GM12874 (cell line): Measurements from ENCODE around the gene LRRIQ4.

ENCODE experiments used
- TF ChIP-seq, protein P1 (sequence below): IDR thresholded peaks from 2 replicates; pipeline ENCODE4 v1.5.1; 2011; ENCODE audit warnings: low read depth, mild to moderate bottlenecking, control low read depth, low read length, moderate library complexity; ENCODE audit not compliant: insufficient read depth

The LRRIQ4 gene

DNA sequence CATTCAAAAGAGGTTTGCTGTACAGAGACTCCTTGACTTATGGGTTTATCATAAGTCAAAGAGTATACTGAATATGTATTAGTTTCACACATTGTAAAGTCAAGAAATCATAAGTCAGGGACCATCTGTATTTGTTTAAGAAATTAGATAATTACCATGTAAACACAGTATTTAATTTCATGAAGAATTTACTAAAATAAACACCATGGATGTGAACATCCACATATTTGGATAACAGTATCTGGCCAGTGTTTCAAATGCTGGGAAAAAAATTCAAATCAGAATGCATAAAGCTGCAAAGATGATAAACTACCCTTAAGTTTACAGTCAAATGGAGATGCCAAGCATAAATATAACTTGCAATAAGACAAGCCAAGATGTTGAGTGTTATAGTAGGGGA lies 22.5 kb upstream of the LRRIQ4 start:
- TF ChIP-seq, protein P1, sequence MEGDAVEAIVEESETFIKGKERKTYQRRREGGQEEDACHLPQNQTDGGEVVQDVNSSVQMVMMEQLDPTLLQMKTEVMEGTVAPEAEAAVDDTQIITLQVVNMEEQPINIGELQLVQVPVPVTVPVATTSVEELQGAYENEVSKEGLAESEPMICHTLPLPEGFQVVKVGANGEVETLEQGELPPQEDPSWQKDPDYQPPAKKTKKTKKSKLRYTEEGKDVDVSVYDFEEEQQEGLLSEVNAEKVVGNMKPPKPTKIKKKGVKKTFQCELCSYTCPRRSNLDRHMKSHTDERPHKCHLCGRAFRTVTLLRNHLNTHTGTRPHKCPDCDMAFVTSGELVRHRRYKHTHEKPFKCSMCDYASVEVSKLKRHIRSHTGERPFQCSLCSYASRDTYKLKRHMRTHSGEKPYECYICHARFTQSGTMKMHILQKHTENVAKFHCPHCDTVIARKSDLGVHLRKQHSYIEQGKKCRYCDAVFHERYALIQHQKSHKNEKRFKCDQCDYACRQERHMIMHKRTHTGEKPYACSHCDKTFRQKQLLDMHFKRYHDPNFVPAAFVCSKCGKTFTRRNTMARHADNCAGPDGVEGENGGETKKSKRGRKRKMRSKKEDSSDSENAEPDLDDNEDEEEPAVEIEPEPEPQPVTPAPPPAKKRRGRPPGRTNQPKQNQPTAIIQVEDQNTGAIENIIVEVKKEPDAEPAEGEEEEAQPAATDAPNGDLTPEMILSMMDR = no peak

DNA sequence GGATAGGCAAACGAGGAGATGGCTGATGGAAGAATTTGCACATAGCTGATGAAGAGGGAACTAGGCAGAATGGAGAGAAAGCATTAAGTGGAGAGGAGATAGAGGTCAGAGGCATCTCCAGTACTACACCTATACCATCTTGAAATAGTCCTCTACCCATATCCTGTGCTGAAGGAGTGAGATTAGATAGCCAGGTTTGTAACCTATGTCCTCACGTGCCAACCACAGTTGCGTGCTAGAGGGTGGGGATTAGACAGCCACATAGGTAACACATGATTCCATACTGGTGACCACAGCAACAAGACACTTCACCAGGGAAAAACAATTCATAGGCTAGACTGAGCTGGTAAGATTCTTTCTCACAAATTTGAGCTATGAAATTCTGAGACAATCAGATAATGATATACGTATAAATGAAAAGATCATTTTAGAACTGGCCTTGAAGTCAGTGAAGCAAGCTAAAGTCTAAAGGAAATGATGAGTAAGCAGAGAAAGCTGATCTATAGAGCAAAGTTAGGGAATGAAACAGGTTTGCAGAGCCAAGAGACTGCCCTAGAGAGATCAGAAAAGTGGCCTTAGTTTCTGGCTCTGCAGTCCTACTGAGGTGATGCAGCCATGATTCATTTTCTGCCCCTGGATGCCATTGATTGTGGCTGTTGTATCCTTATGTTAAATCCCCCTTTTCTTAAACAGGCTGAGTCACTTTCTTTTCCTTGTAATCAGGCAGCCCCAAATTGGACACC lies 21.8 kb upstream of the LRRIQ4 start:
- TF ChIP-seq, protein P1 = no peak

DNA sequence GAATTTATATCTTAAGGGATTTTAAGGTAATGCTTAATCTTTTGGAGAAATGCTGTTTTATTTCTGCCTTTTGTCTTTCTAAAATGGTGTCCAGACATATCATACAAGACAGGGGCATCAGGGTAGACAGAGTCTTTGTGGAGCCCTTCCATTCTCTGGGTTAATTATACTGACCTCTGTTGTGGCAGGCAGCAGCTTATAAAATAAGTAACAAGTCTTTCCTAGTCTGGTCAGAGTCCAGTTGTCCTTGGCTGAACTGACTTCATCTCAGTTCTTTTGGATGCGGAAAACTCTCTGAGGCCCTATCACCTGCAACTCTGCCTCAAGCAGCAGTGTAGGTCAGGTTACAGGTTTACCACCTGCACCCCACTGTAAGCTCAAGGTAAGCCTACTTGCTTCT lies 20.3 kb upstream of the LRRIQ4 start:
- TF ChIP-seq, protein P1 = no peak

DNA sequence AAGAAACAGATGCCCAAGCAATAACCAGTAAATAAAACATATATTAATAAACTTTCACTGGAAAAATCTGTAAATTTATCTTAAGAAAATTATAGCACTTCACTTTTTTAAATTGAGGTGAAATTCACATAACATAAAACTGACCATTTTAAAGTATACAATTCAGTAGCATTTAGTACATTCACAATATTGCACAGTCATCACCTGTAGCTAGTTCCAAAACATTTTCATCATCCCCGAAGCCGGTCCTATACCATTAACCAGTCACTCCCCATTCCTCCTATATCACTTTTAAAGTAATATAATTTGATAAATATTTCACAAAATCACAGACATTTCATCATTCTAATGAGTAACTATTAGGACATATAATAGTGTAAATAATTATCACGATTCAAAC lies 8.0 kb upstream of the LRRIQ4 start:
- TF ChIP-seq, protein P1 = no peak

DNA sequence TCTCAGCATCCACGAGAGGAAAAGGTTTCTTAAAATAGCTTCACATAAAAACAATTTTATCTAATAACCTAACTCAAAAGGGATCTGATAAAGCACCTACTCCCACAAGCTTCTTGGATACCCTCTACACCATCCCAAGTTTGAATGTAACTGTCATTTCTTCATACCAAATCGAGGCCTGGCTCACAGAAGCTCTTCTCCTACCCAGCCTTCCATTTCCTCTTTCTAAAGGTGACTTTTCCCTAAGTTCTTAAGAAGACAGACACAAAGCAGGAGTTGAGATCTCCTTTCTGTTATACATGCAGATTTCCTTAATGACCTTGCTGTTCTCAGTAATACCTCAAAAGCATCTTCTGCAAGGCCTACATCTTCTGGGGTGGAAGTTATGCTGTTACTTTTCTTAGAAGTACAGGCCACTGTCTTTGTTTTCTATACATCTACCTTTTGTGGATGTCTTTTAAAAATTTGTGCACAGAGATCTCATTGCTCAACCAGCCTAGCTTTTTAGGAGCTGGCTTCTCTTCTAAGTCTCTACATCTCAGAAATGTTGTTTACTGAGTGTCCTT lies 3.4 kb upstream of the LRRIQ4 start:
- TF ChIP-seq, protein P1 = no peak

DNA sequence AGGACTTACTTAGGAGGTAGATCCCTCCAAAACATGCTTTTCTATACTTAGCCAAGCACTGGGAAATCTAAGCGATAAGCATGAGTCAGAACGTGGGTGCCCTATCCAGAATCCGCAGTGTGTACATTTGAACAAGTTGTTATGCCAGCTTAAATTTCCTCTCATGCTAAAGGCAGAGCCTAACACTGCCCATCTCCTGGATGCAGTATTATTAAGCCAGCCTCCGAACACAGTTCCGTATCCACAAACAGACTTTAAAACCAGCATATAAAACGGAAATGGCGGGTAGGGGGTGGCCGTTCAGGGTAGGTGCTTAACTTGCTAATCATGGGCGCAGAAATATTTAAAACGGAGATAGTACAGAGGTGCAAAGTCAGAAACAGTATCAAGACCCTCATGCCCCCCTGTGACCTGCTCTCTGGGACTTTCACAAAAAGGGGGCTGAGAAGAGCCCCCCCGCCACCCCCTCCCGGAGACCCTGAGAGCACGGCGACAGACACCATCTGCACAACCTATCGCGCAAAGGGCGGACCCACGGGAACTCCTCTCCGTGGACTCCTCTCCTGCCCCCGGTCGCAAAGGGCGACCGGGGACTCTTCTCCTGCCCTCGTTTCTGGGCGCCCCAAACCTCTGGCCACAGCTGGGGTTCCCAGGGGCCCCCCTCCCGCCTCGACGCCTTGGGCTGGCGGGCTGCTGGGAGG lies 889 bp upstream of the LRRIQ4 start:
- TF ChIP-seq, protein P1 = no peak

DNA sequence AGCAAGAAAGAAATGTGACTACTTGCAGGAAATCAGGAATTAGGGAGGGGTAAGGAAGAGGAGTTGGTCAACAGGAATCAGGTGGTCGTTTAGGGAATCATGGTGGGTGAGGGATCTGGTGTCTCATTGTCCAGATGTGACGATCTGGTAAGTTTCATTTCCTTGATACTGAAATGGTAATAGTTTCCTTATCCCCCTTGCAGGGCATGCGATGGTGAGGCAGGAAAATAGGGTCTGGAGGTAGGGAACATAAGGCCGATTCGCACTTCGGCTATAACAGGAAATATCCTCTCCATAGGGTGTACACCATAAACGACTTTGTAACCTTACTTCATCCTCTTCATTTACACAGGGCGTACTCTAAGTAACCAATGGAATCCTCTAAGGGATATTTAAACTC lies 608 bp downstream of the LRRIQ4 start:
- TF ChIP-seq, protein P1 = no peak
